HG03432 (cell line): ENCODE data around the gene ABHD4.

Experiments
- ATAC-seq: cut with Tn5 transposase; IDR thresholded peaks from one replicate; pipeline ENCODE4 v1.9.1; 2021; ENCODE audit warnings: mild to moderate bottlenecking, moderate library complexity; ENCODE audit not compliant: unreplicated experiment

ABHD4 gene

DNA sequence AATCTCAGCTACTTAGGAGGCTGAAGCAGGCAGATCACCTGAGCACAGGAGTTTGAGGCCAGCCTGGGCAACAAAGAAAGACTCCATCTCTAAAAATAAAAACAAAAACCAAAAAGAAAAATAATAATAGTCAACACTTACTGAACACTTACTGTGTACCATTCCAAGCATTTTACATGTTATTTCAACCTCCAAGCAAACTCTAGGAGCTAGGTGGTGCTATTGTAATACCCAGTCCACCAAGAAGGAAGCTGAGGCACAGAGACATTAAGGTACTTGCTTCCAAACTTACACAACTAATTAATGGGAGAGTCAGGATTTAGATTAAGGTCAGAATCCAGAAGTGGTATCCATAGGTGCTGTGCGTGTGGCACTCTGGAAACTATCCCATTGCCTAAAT, 59.8 kb downstream of the ABHD4 start:
- ATAC-seq: no peak

DNA sequence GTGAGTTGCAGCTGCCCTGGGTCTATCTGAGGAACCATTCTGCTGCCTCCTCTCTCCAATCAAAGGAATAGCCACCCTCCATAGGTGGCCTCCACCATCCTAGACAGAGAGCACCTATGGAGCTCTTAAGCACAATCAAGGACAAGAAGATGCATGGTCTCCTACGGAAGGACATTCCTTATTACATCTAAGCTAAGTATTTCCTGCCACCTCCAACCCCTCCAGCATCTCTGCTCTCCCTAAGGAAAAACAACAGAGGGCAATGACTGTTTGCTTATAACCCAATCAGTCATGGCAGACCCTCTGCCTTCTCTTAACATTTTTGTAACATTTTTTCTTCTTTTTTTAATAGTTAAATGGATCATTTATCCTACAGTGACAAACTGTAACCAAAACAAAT, 60.8 kb downstream of the ABHD4 start:
- ATAC-seq: no peak

DNA sequence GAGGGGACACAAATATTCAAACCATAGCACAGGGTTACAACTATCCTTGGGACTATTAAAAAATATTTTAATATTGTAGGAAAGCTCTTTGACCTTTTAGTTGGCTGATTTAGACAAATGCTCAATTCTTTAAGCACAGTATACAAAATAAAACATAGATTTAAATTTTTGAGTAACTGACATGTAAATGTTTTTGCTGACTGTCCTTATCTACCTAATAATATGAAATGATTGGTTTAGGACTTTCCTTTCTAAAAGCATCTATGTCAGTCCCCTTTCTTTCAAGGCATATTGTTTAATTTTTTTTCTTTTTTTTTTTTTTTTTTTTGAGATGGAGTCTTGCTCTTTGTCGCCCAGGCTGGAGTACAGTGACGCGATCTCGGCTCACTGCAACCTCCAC, 62.6 kb downstream of the ABHD4 start:
- no peak for ATAC-seq
